Stimulated activated CD8-positive, alpha-beta memory T cell treated with anti-CD3 and anti-CD28 coated beads, Interleukin-12 subunit alpha, Interleukin-12 subunit beta, amount 100 ng/mL, for 24 hours (primary cell): ENCODE results near the gene RBAK.
"Not testable (repeated sequence)": the region's sequence is repeated elsewhere in the genome, so short reads cannot be mapped to it uniquely, and the experiment has no call there.

Experiments used
- DNase-seq: peaks from one replicate; pipeline ENCODE4 v3.0.0-alpha.2; 2020; ENCODE audit errors: extremely low read depth

RBAK gene

GRCh38 chr7:5045558-5046396, at the start of gene RBAK:
TSS of gene RBAK (plus strand) at chr7:5045860. CDS start at chr7:5048077, 2,217 bp downstream.
- DNase-seq: peak; percentile 77

- no peak for DNase-seq
These were observed 48.9 kb upstream of the RBAK start for GRCh38 chr7:4996696-4997222.

- DNase-seq: no peak
These were observed 47.4 kb upstream of the RBAK start for GRCh38 chr7:4998244-4998643.

GRCh38 chr7:4998910-4999309, 46.8 kb upstream of the RBAK start:
- DNase-seq: no peak

GRCh38 chr7:4999369-4999950, 46.2 kb upstream of the RBAK start:
- DNase-seq: no peak

- no peak for DNase-seq
These were observed 44.7 kb upstream of the RBAK start for GRCh38 chr7:5001003-5001402.

- DNase-seq: no peak
These were observed 43.7 kb upstream of the RBAK start for GRCh38 chr7:5001911-5002310.

GRCh38 chr7:5005066-5005465, 40.6 kb upstream of the RBAK start:
- no peak for DNase-seq

GRCh38 chr7:5012985-5013384, 32.7 kb upstream of the RBAK start:
- DNase-seq: no peak

GRCh38 chr7:5015936-5016335, 29.7 kb upstream of the RBAK start:
- DNase-seq: not testable (repeated sequence)

GRCh38 chr7:5017626-5018025, 28.0 kb upstream of the RBAK start:
- DNase-seq: not testable (repeated sequence)

- DNase-seq: no peak
These were observed 25.6 kb upstream of the RBAK start for GRCh38 chr7:5020098-5020497.

GRCh38 chr7:5020976-5021550, 24.6 kb upstream of the RBAK start:
- DNase-seq: not testable (repeated sequence)

GRCh38 chr7:5023626-5024025, 22.0 kb upstream of the RBAK start:
- not testable (repeated sequence) for DNase-seq

GRCh38 chr7:5027796-5028410, 17.8 kb upstream of the RBAK start:
- not testable (repeated sequence) for DNase-seq

- not testable (repeated sequence) for DNase-seq
These were observed 12.5 kb upstream of the RBAK start for GRCh38 chr7:5033186-5033585.

- no peak for DNase-seq
These were observed 10.4 kb upstream of the RBAK start for GRCh38 chr7:5035276-5035675.

GRCh38 chr7:5036446-5036845, 9.2 kb upstream of the RBAK start:
- DNase-seq: no peak

- no peak for DNase-seq
These were observed 4.6 kb upstream of the RBAK start for GRCh38 chr7:5041047-5041446.

- DNase-seq: no peak
These were observed 2.0 kb upstream of the RBAK start for GRCh38 chr7:5043661-5044060.

- not testable (repeated sequence) for DNase-seq
These were observed 705 bp downstream of the RBAK start for GRCh38 chr7:5046397-5046732.

GRCh38 chr7:5047127-5047526, 1.5 kb downstream of the RBAK start:
- DNase-seq: not testable (repeated sequence)
